ENCODE measurements around the gene NKD2.
"Not testable (repeated sequence)": the region's sequence is repeated elsewhere in the genome, so short reads cannot be mapped to it uniquely, and the experiment has no call there.

NKD2 gene

GRCh38 chr5:1078206-1078605 lies 69.6 kb downstream of the NKD2 start:
- Histone ChIP-seq H3K9ac (ENCODE audit: low read depth, low read length) (no peak overlapping the region), H3K4me1 (ENCODE audit: control insufficient read depth, insufficient read depth, low read length) (no peaks in the 10 kb centered on the region), H3K4me3 (ENCODE audit: low read depth, low read length) (no peak overlapping the region), H3K9me3 (ENCODE audit: control insufficient read depth, insufficient read depth, low read length) (no peaks in the 10 kb centered on the region), H3K36me3 (ENCODE audit: control insufficient read depth, insufficient read depth, low read length) (peaks cover 47% of the 10 kb centered on the region), H3K27me3 (ENCODE audit: control insufficient read depth, insufficient read depth, low read length) (no peaks in the 10 kb centered on the region)

GRCh38 chr5:1078851-1079250 lies 70.2 kb downstream of the NKD2 start:
- no peaks in the 10 kb centered on the region for H3K27me3 ChIP-seq (ENCODE audit: control insufficient read depth, insufficient read depth, low read length)
- H3K9me3 ChIP-seq (ENCODE audit: control insufficient read depth, insufficient read depth, low read length), result no peaks in the 10 kb centered on the region
- peaks cover 46% of the 10 kb centered on the region for H3K36me3 ChIP-seq (ENCODE audit: control insufficient read depth, insufficient read depth, low read length)
- no peak overlapping the region for H3K4me3 ChIP-seq (ENCODE audit: low read depth, low read length)
- no peak overlapping the region for H3K9ac ChIP-seq (ENCODE audit: low read depth, low read length)
- no peaks in the 10 kb centered on the region for H3K4me1 ChIP-seq (ENCODE audit: control insufficient read depth, insufficient read depth, low read length)

GRCh38 chr5:1079486-1079885 lies 70.9 kb downstream of the NKD2 start:
- H3K36me3 ChIP-seq (ENCODE audit: control insufficient read depth, insufficient read depth, low read length), result peaks cover 50% of the 10 kb centered on the region

GRCh38 chr5:1079961-1080360 lies 71.4 kb downstream of the NKD2 start:
- peaks cover 50% of the 10 kb centered on the region for H3K36me3 ChIP-seq (ENCODE audit: control insufficient read depth, insufficient read depth, low read length)
- H3K27me3 ChIP-seq (ENCODE audit: control insufficient read depth, insufficient read depth, low read length), result no peaks in the 10 kb centered on the region
- H3K4me1 ChIP-seq (ENCODE audit: control insufficient read depth, insufficient read depth, low read length), result no peaks in the 10 kb centered on the region
- H3K9ac ChIP-seq (ENCODE audit: low read depth, low read length), result no peak overlapping the region
- H3K4me3 ChIP-seq (ENCODE audit: low read depth, low read length), result no peak overlapping the region
- no peaks in the 10 kb centered on the region for H3K9me3 ChIP-seq (ENCODE audit: control insufficient read depth, insufficient read depth, low read length)

More at GRCh38 chr5:1079486-1079885, 70.9 kb downstream of the NKD2 start:
- Histone ChIP-seq H3K27me3 (ENCODE audit: control insufficient read depth, insufficient read depth, low read length) (no peaks in the 10 kb centered on the region), H3K4me3 (ENCODE audit: low read depth, low read length) (no peak overlapping the region), H3K4me1 (ENCODE audit: control insufficient read depth, insufficient read depth, low read length) (no peaks in the 10 kb centered on the region), H3K9ac (ENCODE audit: low read depth, low read length) (no peak overlapping the region), H3K9me3 (ENCODE audit: control insufficient read depth, insufficient read depth, low read length) (no peaks in the 10 kb centered on the region)

GRCh38 chr5:1080432-1080831 lies 71.8 kb downstream of the NKD2 start:
- Histone ChIP-seq H3K4me1 (ENCODE audit: control insufficient read depth, insufficient read depth, low read length) (no peaks in the 10 kb centered on the region), H3K27me3 (ENCODE audit: control insufficient read depth, insufficient read depth, low read length) (no peaks in the 10 kb centered on the region), H3K4me3 (ENCODE audit: low read depth, low read length) (no peak overlapping the region), H3K9me3 (ENCODE audit: control insufficient read depth, insufficient read depth, low read length) (no peaks in the 10 kb centered on the region), H3K9ac (ENCODE audit: low read depth, low read length) (no peak overlapping the region), H3K36me3 (ENCODE audit: control insufficient read depth, insufficient read depth, low read length) (peaks cover 50% of the 10 kb centered on the region)

- H3K27me3 ChIP-seq (ENCODE audit: control insufficient read depth, insufficient read depth, low read length), result no peaks in the 10 kb centered on the region
- no peak overlapping the region for H3K9ac ChIP-seq (ENCODE audit: low read depth, low read length)
- H3K4me1 ChIP-seq (ENCODE audit: control insufficient read depth, insufficient read depth, low read length), result no peaks in the 10 kb centered on the region
- H3K4me3 ChIP-seq (ENCODE audit: low read depth, low read length), result no peak overlapping the region
- H3K9me3 ChIP-seq (ENCODE audit: control insufficient read depth, insufficient read depth, low read length), result no peaks in the 10 kb centered on the region
- H3K36me3 ChIP-seq (ENCODE audit: control insufficient read depth, insufficient read depth, low read length), result peaks cover 46% of the 10 kb centered on the region
These were observed 72.9 kb downstream of the NKD2 start for GRCh38 chr5:1081519-1081918.

GRCh38 chr5:1083026-1083425 lies 74.4 kb downstream of the NKD2 start:
- H3K36me3 ChIP-seq (ENCODE audit: control insufficient read depth, insufficient read depth, low read length), result peaks cover 50% of the 10 kb centered on the region
- not testable (repeated sequence) for H3K27me3 ChIP-seq (ENCODE audit: control insufficient read depth, insufficient read depth, low read length); H3K4me1 ChIP-seq (ENCODE audit: control insufficient read depth, insufficient read depth, low read length); H3K9me3 ChIP-seq (ENCODE audit: control insufficient read depth, insufficient read depth, low read length); H3K4me3 ChIP-seq (ENCODE audit: low read depth, low read length); H3K9ac ChIP-seq (ENCODE audit: low read depth, low read length)

- H3K4me3 ChIP-seq (ENCODE audit: low read depth, low read length), result no peak overlapping the region
- H3K9me3 ChIP-seq (ENCODE audit: control insufficient read depth, insufficient read depth, low read length), result no peaks in the 10 kb centered on the region
- H3K36me3 ChIP-seq (ENCODE audit: control insufficient read depth, insufficient read depth, low read length), result peaks cover 43% of the 10 kb centered on the region
- H3K9ac ChIP-seq (ENCODE audit: low read depth, low read length), result no peak overlapping the region
- H3K27me3 ChIP-seq (ENCODE audit: control insufficient read depth, insufficient read depth, low read length), result no peaks in the 10 kb centered on the region
- no peaks in the 10 kb centered on the region for H3K4me1 ChIP-seq (ENCODE audit: control insufficient read depth, insufficient read depth, low read length)
These were observed 75.4 kb downstream of the NKD2 start for GRCh38 chr5:1083823-1084605.

- Histone ChIP-seq H3K27me3 (ENCODE audit: control insufficient read depth, insufficient read depth, low read length) (no peaks in the 10 kb centered on the region), H3K36me3 (ENCODE audit: control insufficient read depth, insufficient read depth, low read length) (peaks cover 40% of the 10 kb centered on the region)
These were observed 76.8 kb downstream of the NKD2 start for GRCh38 chr5:1085391-1085790.

GRCh38 chr5:1086137-1086536 lies 77.5 kb downstream of the NKD2 start:
- Histone ChIP-seq H3K9me3 (ENCODE audit: control insufficient read depth, insufficient read depth, low read length) (no peaks in the 10 kb centered on the region), H3K4me3 (ENCODE audit: low read depth, low read length) (no peak overlapping the region), H3K27me3 (ENCODE audit: control insufficient read depth, insufficient read depth, low read length) (no peaks in the 10 kb centered on the region), H3K4me1 (ENCODE audit: control insufficient read depth, insufficient read depth, low read length) (no peaks in the 10 kb centered on the region), H3K9ac (ENCODE audit: low read depth, low read length) (no peak overlapping the region), H3K36me3 (ENCODE audit: control insufficient read depth, insufficient read depth, low read length) (peaks cover 46% of the 10 kb centered on the region)

More at GRCh38 chr5:1085391-1085790, 76.8 kb downstream of the NKD2 start:
- no peak overlapping the region for H3K9ac ChIP-seq (ENCODE audit: low read depth, low read length)
- no peaks in the 10 kb centered on the region for H3K4me1 ChIP-seq (ENCODE audit: control insufficient read depth, insufficient read depth, low read length)
- H3K4me3 ChIP-seq (ENCODE audit: low read depth, low read length), result no peak overlapping the region
- H3K9me3 ChIP-seq (ENCODE audit: control insufficient read depth, insufficient read depth, low read length), result no peaks in the 10 kb centered on the region

GRCh38 chr5:1086871-1087270 lies 78.3 kb downstream of the NKD2 start:
- Histone ChIP-seq H3K27me3 (ENCODE audit: control insufficient read depth, insufficient read depth, low read length) (no peaks in the 10 kb centered on the region), H3K4me3 (ENCODE audit: low read depth, low read length) (no peak overlapping the region), H3K9ac (ENCODE audit: low read depth, low read length) (no peak overlapping the region), H3K9me3 (ENCODE audit: control insufficient read depth, insufficient read depth, low read length) (no peaks in the 10 kb centered on the region), H3K36me3 (ENCODE audit: control insufficient read depth, insufficient read depth, low read length) (peaks cover 42% of the 10 kb centered on the region), H3K4me1 (ENCODE audit: control insufficient read depth, insufficient read depth, low read length) (no peaks in the 10 kb centered on the region)

GRCh38 chr5:1087428-1087827 lies 78.8 kb downstream of the NKD2 start:
- peaks cover 42% of the 10 kb centered on the region for H3K36me3 ChIP-seq (ENCODE audit: control insufficient read depth, insufficient read depth, low read length)
- H3K9ac ChIP-seq (ENCODE audit: low read depth, low read length), result no peak overlapping the region
- no peak overlapping the region for H3K4me3 ChIP-seq (ENCODE audit: low read depth, low read length)
- no peaks in the 10 kb centered on the region for H3K9me3 ChIP-seq (ENCODE audit: control insufficient read depth, insufficient read depth, low read length)
- no peaks in the 10 kb centered on the region for H3K4me1 ChIP-seq (ENCODE audit: control insufficient read depth, insufficient read depth, low read length)
- H3K27me3 ChIP-seq (ENCODE audit: control insufficient read depth, insufficient read depth, low read length), result no peaks in the 10 kb centered on the region
